SK-N-SH treated with all-trans-retinoic acid at 6 μM for 48 hours (cell line): ENCODE results near the gene LCP1.
"Not testable (repeated sequence)": the region's sequence is repeated elsewhere in the genome, so short reads cannot be mapped to it uniquely, and the experiment has no call there.

ENCODE experiments used
- ARNTL ChIP-seq: fragments of 450-650 bp; formaldehyde crosslinking; IDR thresholded peaks from 2 replicates; pipeline ENCODE4 v1.5.0; 2020; ENCODE audit warnings: low read depth, mild to moderate bottlenecking, moderate library complexity, borderline replicate concordance
- BACH2 ChIP-seq: fragments of 250-450 bp; sonication (Bioruptor Pico); IDR thresholded peaks from 2 replicates; pipeline ENCODE4 v1.9.0; 2021; ENCODE audit warnings: mild to moderate bottlenecking, borderline replicate concordance
- CSDC2 ChIP-seq: fragments of 250-450 bp; sonication (Bioruptor Pico); IDR thresholded peaks from 2 replicates; pipeline ENCODE4 v1.5.0; 2020; ENCODE audit warnings: mild to moderate bottlenecking, moderate library complexity
- ESRRG ChIP-seq: fragments of 250-450 bp; sonication (Bioruptor Pico); IDR thresholded peaks from 2 replicates; pipeline ENCODE4 v1.6.1; 2021; ENCODE audit warnings: mild to moderate bottlenecking
- OSR1 ChIP-seq: fragments of 250-450 bp; sonication (Bioruptor Pico); IDR thresholded peaks from 2 replicates; pipeline ENCODE4 v1.8.0; 2022; ENCODE audit warnings: moderate library complexity, mild to moderate bottlenecking, inconsistent platforms
- PPARA ChIP-seq: fragments of 250-450 bp; sonication (Bioruptor Pico); IDR thresholded peaks from 2 replicates; pipeline ENCODE4 v1.5.0; 2020; ENCODE audit warnings: mild to moderate bottlenecking, borderline replicate concordance
- RARB ChIP-seq: fragments of 250-450 bp; sonication (Bioruptor Pico); IDR thresholded peaks from 2 replicates; pipeline ENCODE4 v1.8.0; 2021; ENCODE audit warnings: mild to moderate bottlenecking, moderate library complexity
- ZFP3 ChIP-seq: fragments of 250-450 bp; sonication (Bioruptor Pico); IDR thresholded peaks from 2 replicates; pipeline ENCODE4 v1.5.0; 2020; ENCODE audit warnings: mild to moderate bottlenecking, moderate library complexity
- ZNF565 ChIP-seq: fragments of 450-650 bp; formaldehyde crosslinking; conservative IDR thresholded peaks from 2 replicates; pipeline ENCODE4 v1.5.0; 2020; ENCODE audit warnings: low read depth, mild to moderate bottlenecking, moderate library complexity
- TF ChIP-seq, protein P1 (sequence below): fragments of 250-450 bp; sonication (Bioruptor Pico); IDR thresholded peaks from 2 replicates; pipeline ENCODE4 v1.8.0; 2020; ENCODE audit warnings: mild to moderate bottlenecking, moderate library complexity, borderline replicate concordance
- TF ChIP-seq, protein P2 (sequence below): fragments of 250-450 bp; sonication (Bioruptor Pico); IDR thresholded peaks from 2 replicates; pipeline ENCODE4 v1.5.0; 2020; ENCODE audit warnings: mild to moderate bottlenecking, moderate library complexity

DNA sequence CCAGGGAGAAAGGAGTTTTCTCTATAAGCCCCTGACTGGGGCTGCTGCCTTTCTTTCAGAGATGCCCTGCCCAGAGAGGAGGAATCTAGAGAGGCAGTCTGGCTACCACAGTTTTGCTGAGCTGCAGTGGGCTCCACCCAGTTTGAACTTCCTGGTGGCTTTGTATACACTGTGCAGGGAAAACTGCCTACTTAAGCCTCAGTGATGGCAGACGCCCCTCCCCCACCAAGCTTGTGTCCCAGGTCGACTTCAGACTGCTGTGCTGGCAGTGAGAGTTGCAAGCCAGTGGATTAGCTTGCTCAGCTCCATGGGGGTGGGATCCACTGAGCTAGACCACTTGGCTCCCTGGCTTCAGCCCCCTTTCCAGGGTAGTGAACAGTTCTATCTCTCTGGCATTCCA lies 38.3 kb upstream of the LCP1 start:
- not testable (repeated sequence) for TF ChIP-seq BACH2 (CRISPR knock-in tag); OSR1; CSDC2; PPARA (CRISPR knock-in tag); ZNF565 (CRISPR knock-in tag); RARB (CRISPR knock-in tag); ESRRG (CRISPR knock-in tag); ARNTL; ZFP3 (CRISPR knock-in tag)
- TF ChIP-seq, protein P1, sequence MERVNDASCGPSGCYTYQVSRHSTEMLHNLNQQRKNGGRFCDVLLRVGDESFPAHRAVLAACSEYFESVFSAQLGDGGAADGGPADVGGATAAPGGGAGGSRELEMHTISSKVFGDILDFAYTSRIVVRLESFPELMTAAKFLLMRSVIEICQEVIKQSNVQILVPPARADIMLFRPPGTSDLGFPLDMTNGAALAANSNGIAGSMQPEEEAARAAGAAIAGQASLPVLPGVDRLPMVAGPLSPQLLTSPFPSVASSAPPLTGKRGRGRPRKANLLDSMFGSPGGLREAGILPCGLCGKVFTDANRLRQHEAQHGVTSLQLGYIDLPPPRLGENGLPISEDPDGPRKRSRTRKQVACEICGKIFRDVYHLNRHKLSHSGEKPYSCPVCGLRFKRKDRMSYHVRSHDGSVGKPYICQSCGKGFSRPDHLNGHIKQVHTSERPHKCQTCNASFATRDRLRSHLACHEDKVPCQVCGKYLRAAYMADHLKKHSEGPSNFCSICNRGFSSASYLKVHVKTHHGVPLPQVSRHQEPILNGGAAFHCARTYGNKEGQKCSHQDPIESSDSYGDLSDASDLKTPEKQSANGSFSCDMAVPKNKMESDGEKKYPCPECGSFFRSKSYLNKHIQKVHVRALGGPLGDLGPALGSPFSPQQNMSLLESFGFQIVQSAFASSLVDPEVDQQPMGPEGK (CRISPR knock-in tag): not testable (repeated sequence)
- TF ChIP-seq, protein P2, sequence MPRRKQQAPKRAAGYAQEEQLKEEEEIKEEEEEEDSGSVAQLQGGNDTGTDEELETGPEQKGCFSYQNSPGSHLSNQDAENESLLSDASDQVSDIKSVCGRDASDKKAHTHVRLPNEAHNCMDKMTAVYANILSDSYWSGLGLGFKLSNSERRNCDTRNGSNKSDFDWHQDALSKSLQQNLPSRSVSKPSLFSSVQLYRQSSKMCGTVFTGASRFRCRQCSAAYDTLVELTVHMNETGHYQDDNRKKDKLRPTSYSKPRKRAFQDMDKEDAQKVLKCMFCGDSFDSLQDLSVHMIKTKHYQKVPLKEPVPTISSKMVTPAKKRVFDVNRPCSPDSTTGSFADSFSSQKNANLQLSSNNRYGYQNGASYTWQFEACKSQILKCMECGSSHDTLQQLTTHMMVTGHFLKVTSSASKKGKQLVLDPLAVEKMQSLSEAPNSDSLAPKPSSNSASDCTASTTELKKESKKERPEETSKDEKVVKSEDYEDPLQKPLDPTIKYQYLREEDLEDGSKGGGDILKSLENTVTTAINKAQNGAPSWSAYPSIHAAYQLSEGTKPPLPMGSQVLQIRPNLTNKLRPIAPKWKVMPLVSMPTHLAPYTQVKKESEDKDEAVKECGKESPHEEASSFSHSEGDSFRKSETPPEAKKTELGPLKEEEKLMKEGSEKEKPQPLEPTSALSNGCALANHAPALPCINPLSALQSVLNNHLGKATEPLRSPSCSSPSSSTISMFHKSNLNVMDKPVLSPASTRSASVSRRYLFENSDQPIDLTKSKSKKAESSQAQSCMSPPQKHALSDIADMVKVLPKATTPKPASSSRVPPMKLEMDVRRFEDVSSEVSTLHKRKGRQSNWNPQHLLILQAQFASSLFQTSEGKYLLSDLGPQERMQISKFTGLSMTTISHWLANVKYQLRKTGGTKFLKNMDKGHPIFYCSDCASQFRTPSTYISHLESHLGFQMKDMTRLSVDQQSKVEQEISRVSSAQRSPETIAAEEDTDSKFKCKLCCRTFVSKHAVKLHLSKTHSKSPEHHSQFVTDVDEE (CRISPR knock-in tag): not testable (repeated sequence)
